Lower leg skin (tissue), 3 donors: Measurements from ENCODE around the gene PLK5.

Experiments used
- CTCF ChIP-seq, 3 donors: fragments of 450-650 bp; IDR thresholded peaks; one replicate each; pipeline ENCODE4 v1.5.1; 2016; ENCODE audit warnings: antibody characterized with exemption in 3 of 3, mild to moderate bottlenecking in 3 of 3, moderate library complexity in 2 of 3
- POLR2A ChIP-seq, 2 donors: fragments of 450-650 bp; IDR thresholded peaks; one replicate each; pipeline ENCODE4 v1.6.1; 2016 to 2017; ENCODE audit warnings: antibody characterized with exemption in 2 of 2, mild to moderate bottlenecking in 1 of 2, moderate library complexity in 1 of 2

- TF ChIP-seq CTCF (IDR thresholded peaks at IDR 0.05), result no peak
- no peak for TF ChIP-seq POLR2A (IDR thresholded peaks at IDR 0.05)
These were observed 25.6 kb downstream of the PLK5 start for GRCh38 chr19:1549332-1549945.
